Liver (tissue), 10 donors: Measurements from ENCODE around the gene KLHL14. TPM values are rescaled to one million over a fixed set of nuclear protein-coding genes. Genes with fewer than 3 reads are reported as not detected.

Experiments
- DNase-seq: peaks from one replicate; pipeline ENCODE4 v3.0.0-alpha.2; 2017; ENCODE audit warnings: low spot score
- H3K27ac ChIP-seq, 2 donors: one replicate each; pipeline ENCODE4 v1.7.0; 2013; ENCODE audit warnings: inconsistent platforms in 2 of 2, low read length in 2 of 2, control low read depth in 1 of 2, low read depth in 1 of 2, mild to moderate bottlenecking in 1 of 2
- H3K27me3 ChIP-seq, 4 donors: one replicate each; pipeline versions ENCODE4 v1.6.1 to v1.7.0; 2013; ENCODE audit warnings: low read length in 3 of 4, inconsistent platforms in 1 of 4, mild to moderate bottlenecking in 1 of 4, moderate library complexity in 1 of 4; ENCODE audit not compliant: control insufficient read depth in 4 of 4, insufficient read depth in 4 of 4
- H3K36me3 ChIP-seq, 4 donors: one replicate each; pipeline versions ENCODE4 v1.6.1 to v1.7.0; 2013; ENCODE audit warnings: low read length in 3 of 4, mild to moderate bottlenecking in 3 of 4, low read depth in 1 of 4, moderate library complexity in 1 of 4; ENCODE audit not compliant: control insufficient read depth in 4 of 4, insufficient read depth in 3 of 4
- H3K4me1 ChIP-seq, 4 donors: one replicate each; pipeline versions ENCODE4 v1.6.1 to v1.7.0; 2013; ENCODE audit warnings: low read length in 3 of 4, mild to moderate bottlenecking in 3 of 4, moderate library complexity in 1 of 4; ENCODE audit not compliant: control insufficient read depth in 4 of 4, insufficient read depth in 4 of 4
- H3K4me3 ChIP-seq, 3 donors: one replicate each; pipeline versions ENCODE4 v1.6.1 to v1.7.0; 2013; ENCODE audit warnings: low read length in 3 of 3, control low read depth in 1 of 3, low read depth in 1 of 3, mild to moderate bottlenecking in 1 of 3
- H3K9ac ChIP-seq, 2 donors: one replicate each; pipeline ENCODE4 v1.7.0; 2013; ENCODE audit warnings: low read length in 2 of 2, mild to moderate bottlenecking in 2 of 2, moderate library complexity in 2 of 2, control low read depth in 1 of 2, low read depth in 1 of 2
- H3K9me3 ChIP-seq, 4 donors: one replicate each; pipeline versions ENCODE4 v1.6.1 to v1.7.0; 2013; ENCODE audit warnings: low read length in 3 of 4; ENCODE audit not compliant: control insufficient read depth in 4 of 4
- ATF3 ChIP-seq: IDR thresholded peaks from 2 replicates; pipeline ENCODE4 v1.6.1; 2016; ENCODE audit warnings: antibody characterized with exemption
- EGR1 ChIP-seq, 2 donors: IDR thresholded peaks; 2 replicates each; pipeline ENCODE4 v1.6.1; 2016 to 2018; ENCODE audit warnings: antibody characterized with exemption in 2 of 2, low read depth in 2 of 2
- FOXA2 ChIP-seq: IDR thresholded peaks from 2 replicates; pipeline ENCODE4 v1.6.1; 2016; ENCODE audit warnings: antibody characterized with exemption
- GABPA ChIP-seq, 2 donors: IDR thresholded peaks in 1 of 2; conservative IDR thresholded peaks in 1 of 2; 2 replicates each; pipeline ENCODE4 v1.6.1; 2016; ENCODE audit warnings: antibody characterized with exemption in 2 of 2, mild to moderate bottlenecking in 1 of 2, moderate library complexity in 1 of 2
- HNF4A ChIP-seq, 2 donors: conservative IDR thresholded peaks; 2 replicates each; pipeline ENCODE4 v1.6.1; 2016; ENCODE audit warnings: antibody characterized with exemption in 2 of 2, mild to moderate bottlenecking in 2 of 2
- JUND ChIP-seq, 2 donors: IDR thresholded peaks; 2 replicates each; pipeline ENCODE4 v1.6.1; 2016; ENCODE audit warnings: antibody characterized with exemption in 2 of 2
- NR2F2 ChIP-seq: IDR thresholded peaks from 2 replicates; pipeline ENCODE4 v1.6.1; 2016; ENCODE audit warnings: antibody characterized with exemption
- RAD21 ChIP-seq, 2 donors: IDR thresholded peaks; 2 replicates each; pipeline ENCODE4 v1.6.1; 2016; ENCODE audit warnings: antibody characterized with exemption in 2 of 2, mild to moderate bottlenecking in 2 of 2
- RXRA ChIP-seq, 2 donors: IDR thresholded peaks; 2 replicates each; pipeline ENCODE4 v1.6.1; 2017 to 2018; ENCODE audit warnings: antibody characterized with exemption in 2 of 2, mild to moderate bottlenecking in 1 of 2
- SP1 ChIP-seq: IDR thresholded peaks from 2 replicates; pipeline ENCODE4 v1.6.1; 2018; ENCODE audit warnings: antibody characterized with exemption, mild to moderate bottlenecking
- TAF1 ChIP-seq: conservative IDR thresholded peaks from 2 replicates; pipeline ENCODE4 v1.6.1; 2016; ENCODE audit warnings: antibody characterized with exemption, mild to moderate bottlenecking
- YY1 ChIP-seq: IDR thresholded peaks from 2 replicates; pipeline ENCODE4 v1.6.1; 2016; ENCODE audit warnings: antibody characterized with exemption, mild to moderate bottlenecking
- ZBTB33 ChIP-seq: IDR thresholded peaks from 2 replicates; pipeline ENCODE4 v1.6.1; 2016; ENCODE audit warnings: antibody characterized with exemption
- WGBS: extraction: QIAGEN DNeasy Blood & Tissue Kit; methylation state at CpG from one replicate; pipeline ENCODE4 v1.1.7; 2013; 5-methylcytosine and 5-hydroxymethylcytosine counted together
- polyA plus RNA-seq, 2 donors: library from polyadenylated mRNA; stranded (reverse) in 1 of 2; unstranded in 1 of 2; fragments of 200-250 nt in 1 of 2; fragments of >200 nt in 1 of 2; fragmentation: Nextera tagmentation in 1 of 2; extraction: Ambion mirVana in 1 of 2; gene quantifications; one replicate each; pipeline versions ENCODE4 v1.2.1 to v1.2.3, GENCODE V29; 2013 to 2015
- small RNA-seq: library from RNA; depleted of rRNA; stranded (forward); fragments of <200 nt; gene quantifications from one replicate; pipeline ENCODE3, GENCODE V24; 2014
- total RNA-seq, 2 donors: library from RNA; depleted of rRNA; stranded (reverse); fragments of >200 nt; gene quantifications; one replicate each; pipeline ENCODE4 v1.2.3, GENCODE V29; 2014
- TF ChIP-seq, protein P1 (sequence below): IDR thresholded peaks from 2 replicates; pipeline ENCODE4 v1.6.1; 2016; ENCODE audit warnings: antibody characterized with exemption
- donor health status: healthy.
- donor health status: healthy.
- donor health status: healthy.
- donor health status: healthy.
- donor health status: healthy.

Gene KLHL14
- total and polyA plus RNA-seq, 4 donors, result 0.02 to 1.1 (median 0.15) TPM

DNA sequence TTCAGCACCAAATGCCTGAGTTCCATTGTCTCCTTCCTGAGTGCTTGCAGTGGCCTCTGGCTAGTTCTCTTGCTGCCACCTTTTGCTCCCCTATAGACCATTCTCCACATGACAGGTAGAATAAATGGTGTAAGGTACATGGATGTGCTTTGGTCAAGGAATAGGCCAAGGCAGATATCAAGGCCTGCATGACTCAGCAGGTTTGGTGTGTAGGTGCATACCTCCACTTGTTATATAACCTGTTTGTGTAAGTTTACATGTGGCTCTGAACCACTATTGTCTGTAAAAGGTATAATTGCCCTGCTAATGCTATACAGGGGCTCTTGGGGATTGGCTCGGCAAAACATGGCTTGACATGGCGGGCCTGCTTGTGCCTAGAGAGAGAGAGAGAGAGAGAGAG, 143.5 kb downstream of the KLHL14 start (continued):
- no peak for TF ChIP-seq ZBTB33
- TF ChIP-seq SP1, result no peak
- TF ChIP-seq YY1, result no peak
- no peak for TF ChIP-seq FOXA2
- TF ChIP-seq RAD21 (IDR thresholded peaks at IDR 0.05), result no peak
- TF ChIP-seq JUND (IDR thresholded peaks at IDR 0.05), result no peak
- TF ChIP-seq, protein P1, sequence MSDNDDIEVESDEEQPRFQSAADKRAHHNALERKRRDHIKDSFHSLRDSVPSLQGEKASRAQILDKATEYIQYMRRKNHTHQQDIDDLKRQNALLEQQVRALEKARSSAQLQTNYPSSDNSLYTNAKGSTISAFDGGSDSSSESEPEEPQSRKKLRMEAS, result no peak
- TF ChIP-seq ATF3, result no peak
- TF ChIP-seq RXRA (IDR thresholded peaks at IDR 0.05), result no peak
- TF ChIP-seq HNF4A (conservative IDR thresholded peaks at IDR 0.05), result no peak
- TF ChIP-seq TAF1, result no peak

DNA sequence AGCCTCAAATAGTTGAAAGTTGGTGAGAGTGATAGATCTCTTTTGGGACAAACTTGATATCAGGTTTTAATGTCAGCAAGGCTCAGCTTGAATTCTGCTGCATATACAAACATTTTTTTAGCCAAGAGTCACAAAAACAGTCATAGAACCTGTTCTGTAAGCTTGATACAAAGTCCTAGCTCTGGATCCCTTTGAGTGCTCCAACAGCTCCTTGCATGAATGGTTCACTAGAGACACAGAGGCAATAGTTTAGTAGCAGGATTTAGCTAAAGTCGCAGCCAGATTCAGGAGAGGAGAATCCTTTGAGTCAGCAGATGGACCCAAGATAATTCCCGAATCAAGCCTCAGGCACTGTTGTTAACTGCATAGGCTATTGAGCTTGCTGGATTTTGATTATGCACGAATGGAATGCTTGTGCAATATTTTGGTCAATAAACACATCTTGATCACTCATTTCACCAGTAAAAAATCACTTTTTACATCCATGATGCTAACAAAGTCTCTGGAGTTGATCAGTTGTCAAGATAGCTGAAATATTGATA, 148.6 kb downstream of the KLHL14 start:
- Histone ChIP-seq H3K36me3 (no peaks in the 10 kb centered on the region), H3K9me3 (no peaks in the 10 kb centered on the region), H3K4me3 (no peak overlapping the region), H3K27me3 (no peaks in the 10 kb centered on the region), H3K4me1 (no peaks in the 10 kb centered on the region), H3K27ac (no peak overlapping the region), H3K9ac (no peak overlapping the region)
- TF ChIP-seq JUND (IDR thresholded peaks at IDR 0.05) (no peak), FOXA2 (no peak), SP1 (no peak), RAD21 (IDR thresholded peaks at IDR 0.05) (no peak), EGR1 (IDR thresholded peaks at IDR 0.05; ENCODE audit: low read depth in 2 of 2) (no peak), NR2F2 (no peak), ATF3 (no peak), ZBTB33 (no peak), HNF4A (conservative IDR thresholded peaks at IDR 0.05) (no peak), GABPA (IDR thresholded peaks at IDR 0.05 in 1 of 2, conservative IDR thresholded peaks at IDR 0.05 in 1 of 2) (no peak)
- 63% methylated on average over 3 of the region's 3 CpGs for WGBS
- DNase-seq, result no peak

GRCh38 chr18:32623563-32623962, 149.3 kb downstream of the KLHL14 start:
- Histone ChIP-seq H3K36me3 (no peaks in the 10 kb centered on the region), H3K4me3 (no peak overlapping the region), H3K27ac (no peak overlapping the region), H3K4me1 (no peaks in the 10 kb centered on the region), H3K27me3 (no peaks in the 10 kb centered on the region), H3K9ac (no peak overlapping the region), H3K9me3 (no peaks in the 10 kb centered on the region)
- TF ChIP-seq FOXA2, result no peak
- no peak for TF ChIP-seq TAF1
- TF ChIP-seq JUND (IDR thresholded peaks at IDR 0.05), result no peak
- TF ChIP-seq NR2F2, result no peak
- no peak for TF ChIP-seq GABPA (IDR thresholded peaks at IDR 0.05 in 1 of 2, conservative IDR thresholded peaks at IDR 0.05 in 1 of 2)
- no peak for TF ChIP-seq YY1
- TF ChIP-seq RAD21 (IDR thresholded peaks at IDR 0.05), result no peak
- no peak for DNase-seq

Small RNA genes lying within 50 kb of the gene (small RNA-seq; reads per million reads assigned to genes)
- not detected for gene AC012123.2
